Activated naive CD4-positive, alpha-beta T cell treated with anti-CD3 and anti-CD28 coated beads, Interleukin-2, amount 50 U/mL, for 16 hours (primary cell): ENCODE data around the gene HMX1.

Experiments
- DNase-seq: peaks from one replicate; pipeline ENCODE4 v3.0.0-alpha.2; 2020

Gene HMX1

DNA sequence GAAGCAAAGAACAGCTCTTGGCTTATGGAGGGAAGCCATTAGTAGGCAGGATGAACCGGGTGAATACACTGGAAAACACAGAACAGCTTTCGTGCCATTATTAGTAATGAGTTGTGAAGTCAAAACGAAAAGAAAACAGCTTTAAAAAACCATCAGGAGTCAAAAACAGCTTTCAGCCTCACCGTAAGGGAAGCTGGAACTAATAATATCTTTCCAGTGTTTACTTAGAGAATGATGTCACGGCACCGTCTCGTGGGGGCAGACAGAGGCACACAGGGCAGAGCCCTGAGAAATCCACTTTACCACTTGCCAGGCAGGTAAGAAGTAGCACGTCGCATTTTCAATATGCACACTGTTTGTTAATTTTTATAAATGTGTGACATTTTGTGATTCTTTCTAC lies 37.9 kb upstream of the HMX1 start:
- no peak for DNase-seq

DNA sequence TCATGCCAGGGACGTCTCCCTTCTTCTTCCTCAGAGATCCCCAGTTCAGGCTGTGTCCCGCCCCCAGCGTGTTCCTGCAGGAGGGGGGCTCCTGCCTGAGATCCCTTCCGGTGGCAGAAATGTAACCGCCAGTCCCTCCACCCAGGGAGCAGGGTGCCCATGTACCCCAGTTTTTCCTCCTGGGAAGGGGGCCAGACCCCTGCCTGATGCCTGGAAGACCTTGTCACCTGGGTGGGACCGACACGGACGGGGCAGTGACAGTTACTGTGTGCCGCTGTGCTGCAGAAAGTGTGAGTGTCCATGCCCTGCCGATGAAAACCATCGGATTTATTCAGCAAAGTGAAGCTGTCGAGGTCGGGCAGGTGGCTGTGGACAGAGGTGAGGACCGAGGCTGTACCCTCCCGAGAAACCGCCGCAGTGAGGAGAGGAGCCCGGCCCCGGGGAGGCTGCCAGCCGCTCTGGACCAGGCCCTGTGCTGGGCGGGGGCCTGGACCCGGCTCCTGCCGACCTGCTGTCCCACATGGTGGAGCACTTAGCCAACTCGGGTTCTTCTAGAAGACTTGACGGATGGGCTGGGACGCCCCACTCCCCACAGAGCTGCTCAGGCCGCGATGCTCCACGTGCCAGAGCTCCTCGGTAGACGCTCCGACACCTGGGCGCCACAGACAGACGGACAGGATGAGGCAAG lies 36.7 kb upstream of the HMX1 start:
- DNase-seq: no peak

GRCh38 chr4:8907596-8908205 lies 36.1 kb upstream of the HMX1 start:
- DNase-seq: no peak

- DNase-seq: peak; percentile 2
Measured at GRCh38 chr4:8906991-8907595, 35.5 kb upstream of the HMX1 start.

- peak; percentile 3 for DNase-seq
Measured at GRCh38 chr4:8906668-8906970, 35.0 kb upstream of the HMX1 start.

- peak; percentile 7 for DNase-seq
Measured at GRCh38 chr4:8905773-8906667, 34.4 kb upstream of the HMX1 start.

- DNase-seq: peak; percentile 5
Measured at GRCh38 chr4:8905226-8905772, 33.7 kb upstream of the HMX1 start.

DNA sequence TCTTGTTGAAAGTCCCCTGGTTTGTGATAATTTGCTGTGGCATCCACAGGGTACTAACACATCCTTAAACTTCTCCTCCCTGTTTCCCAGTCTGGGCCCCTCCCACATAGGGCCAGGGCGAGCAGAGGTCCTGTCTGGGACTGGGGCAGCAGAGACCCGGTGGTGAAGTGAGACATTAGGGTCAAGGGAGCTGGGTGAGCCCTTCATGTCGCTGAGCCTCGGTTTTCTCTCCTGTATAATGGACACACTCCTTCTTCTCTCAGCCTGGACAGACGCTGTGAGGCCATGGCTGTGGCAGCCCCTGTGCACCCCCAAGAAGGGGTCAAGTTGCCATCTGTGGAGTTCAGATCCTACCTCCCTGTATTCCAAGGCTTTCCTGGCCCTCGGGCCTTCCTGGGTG lies 33.0 kb upstream of the HMX1 start:
- DNase-seq: peak; percentile 1

DNA sequence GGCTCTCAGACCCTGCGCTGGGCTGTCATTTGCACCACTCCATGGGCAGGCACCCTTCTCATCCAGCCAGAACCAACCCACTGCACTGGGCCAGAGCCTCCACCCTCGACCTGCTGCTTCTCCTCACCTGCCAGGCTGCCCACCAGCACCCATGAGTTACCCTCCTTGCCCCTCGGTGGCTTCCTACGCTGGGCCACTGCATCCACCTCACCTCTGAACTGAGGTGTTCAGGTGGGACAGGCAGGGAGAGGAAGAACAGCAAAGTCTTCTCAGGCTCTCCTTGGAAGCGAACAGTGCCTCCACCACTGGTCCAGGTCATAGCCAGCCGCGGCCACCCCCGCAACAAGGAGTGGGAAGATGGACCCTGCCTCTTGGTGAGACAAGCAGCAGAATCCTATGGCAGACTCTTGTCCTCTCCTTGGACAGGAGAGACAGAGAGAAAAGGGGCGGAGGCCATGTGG lies 32.4 kb upstream of the HMX1 start:
- DNase-seq: peak; percentile 8

GRCh38 chr4:8901335-8901734 lies 29.7 kb upstream of the HMX1 start:
- DNase-seq: no peak

DNA sequence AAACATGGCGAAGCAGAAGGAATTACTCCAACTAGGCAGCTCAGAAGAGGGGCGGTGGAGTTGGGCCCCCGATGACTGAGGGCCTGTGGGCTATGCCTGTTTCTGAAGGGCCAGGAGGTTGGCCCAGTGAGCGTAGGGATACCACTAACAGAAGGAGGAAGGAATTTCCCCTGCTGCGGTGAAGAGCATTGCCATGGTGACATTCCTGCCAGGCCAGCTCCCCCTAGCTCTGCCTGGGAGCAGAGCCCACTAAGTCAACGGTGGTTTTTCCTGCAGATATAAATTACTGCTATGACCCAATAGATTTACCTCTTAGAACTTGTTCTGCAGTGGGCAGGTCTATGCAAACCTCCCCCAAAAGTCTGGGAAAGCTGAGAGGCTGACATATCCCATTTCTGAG lies 28.9 kb upstream of the HMX1 start:
- no peak for DNase-seq

GRCh38 chr4:8898419-8898818 lies 26.8 kb upstream of the HMX1 start:
- DNase-seq: no peak

- DNase-seq: no peak
Measured at GRCh38 chr4:8897251-8898167, 25.9 kb upstream of the HMX1 start.

DNA sequence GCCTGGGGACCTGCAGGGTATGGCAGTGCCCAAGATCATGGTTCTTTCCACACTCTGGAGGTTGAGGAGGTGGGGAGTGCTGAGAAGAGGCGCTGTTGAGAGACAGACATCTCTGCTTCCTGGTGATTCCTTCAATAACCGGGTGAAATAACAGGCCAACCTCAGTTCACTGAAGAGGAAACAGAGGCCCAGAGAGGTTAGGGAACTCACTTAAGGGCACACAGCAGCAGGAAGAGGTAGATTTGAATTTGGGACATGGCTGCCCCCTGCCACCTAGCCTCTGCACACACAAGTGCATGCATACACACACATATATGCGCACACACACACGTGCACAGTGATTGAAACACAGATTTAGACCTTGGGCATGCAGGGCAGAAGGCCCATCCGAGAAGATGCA lies 24.9 kb upstream of the HMX1 start:
- DNase-seq: no peak

- no peak for DNase-seq
Measured at GRCh38 chr4:8896071-8896470, 24.4 kb upstream of the HMX1 start.

- DNase-seq: no peak
Measured at GRCh38 chr4:8895295-8895694, 23.7 kb upstream of the HMX1 start.

- no peak for DNase-seq
Measured at GRCh38 chr4:8894424-8894816, 22.8 kb upstream of the HMX1 start.

DNA sequence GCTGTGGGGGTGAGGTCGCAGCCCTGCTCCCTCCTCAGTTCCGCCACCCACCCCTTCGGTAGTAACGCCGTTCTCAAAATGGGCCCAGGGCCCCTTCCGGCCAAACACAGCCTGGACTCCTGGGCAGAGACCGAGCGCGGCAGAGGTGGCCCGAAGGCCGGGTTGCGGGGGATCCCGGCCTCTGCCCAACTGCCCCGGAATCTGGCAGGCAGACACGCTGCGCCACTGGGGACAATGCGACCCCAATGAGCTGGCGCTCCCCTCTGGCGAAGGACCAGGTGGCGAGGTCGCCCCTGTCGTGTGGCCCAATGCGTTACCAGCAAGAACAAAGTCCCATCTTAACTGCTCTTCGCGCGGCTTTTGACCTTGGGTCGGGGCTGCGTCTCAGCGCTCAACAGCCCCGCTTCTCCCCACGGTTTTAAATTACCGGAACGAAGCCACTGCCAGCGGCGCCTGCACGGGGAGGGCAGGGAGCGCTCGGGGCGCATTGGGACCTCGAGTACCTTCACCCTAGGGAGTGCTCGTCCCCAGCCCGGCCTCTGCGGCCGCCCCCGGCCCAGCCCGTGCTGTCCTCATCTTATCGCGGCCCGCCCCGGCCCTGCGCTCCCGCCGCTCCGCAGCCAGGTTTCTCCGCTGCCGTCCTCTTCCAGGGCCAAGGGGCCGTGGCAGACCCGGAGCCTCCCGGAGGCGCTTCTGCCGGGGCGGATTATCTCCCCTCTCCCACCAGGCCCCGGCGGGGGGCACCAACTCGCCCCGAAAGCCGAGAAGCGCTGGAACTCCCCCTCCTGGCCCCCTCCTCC lies 22.2 kb upstream of the HMX1 start:
- no peak for DNase-seq

DNA sequence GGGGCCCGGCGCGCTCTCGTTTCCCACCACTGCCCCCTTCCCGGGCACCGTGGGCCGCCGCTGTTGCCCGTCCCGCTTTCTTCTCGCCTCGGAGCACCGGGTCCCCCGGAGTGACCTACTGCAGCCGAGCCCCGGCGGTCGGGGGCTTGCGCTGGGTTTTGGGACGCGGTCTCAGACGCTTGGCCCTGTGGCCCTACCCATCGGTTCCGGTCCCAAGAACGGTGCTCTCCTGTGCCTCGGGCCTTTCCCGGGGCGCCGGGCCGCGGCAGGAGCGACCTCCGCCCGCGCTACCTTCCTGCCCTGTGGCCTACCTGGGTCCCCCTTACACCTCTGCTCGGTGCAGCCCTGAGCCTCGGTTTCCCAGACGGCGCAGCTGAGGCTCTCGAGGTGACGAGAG lies 21.6 kb upstream of the HMX1 start:
- no peak for DNase-seq

GRCh38 chr4:8892556-8893226 lies 21.1 kb upstream of the HMX1 start:
- DNase-seq: no peak
